ENCODE results near the gene CD72.
A peak's percentile ranks its signal among the peaks of the same experiment; 100 is the strongest.
"Not testable (repeated sequence)": the region's sequence is repeated elsewhere in the genome, so short reads cannot be mapped to it uniquely, and the experiment has no call there.

CD72 gene

DNA sequence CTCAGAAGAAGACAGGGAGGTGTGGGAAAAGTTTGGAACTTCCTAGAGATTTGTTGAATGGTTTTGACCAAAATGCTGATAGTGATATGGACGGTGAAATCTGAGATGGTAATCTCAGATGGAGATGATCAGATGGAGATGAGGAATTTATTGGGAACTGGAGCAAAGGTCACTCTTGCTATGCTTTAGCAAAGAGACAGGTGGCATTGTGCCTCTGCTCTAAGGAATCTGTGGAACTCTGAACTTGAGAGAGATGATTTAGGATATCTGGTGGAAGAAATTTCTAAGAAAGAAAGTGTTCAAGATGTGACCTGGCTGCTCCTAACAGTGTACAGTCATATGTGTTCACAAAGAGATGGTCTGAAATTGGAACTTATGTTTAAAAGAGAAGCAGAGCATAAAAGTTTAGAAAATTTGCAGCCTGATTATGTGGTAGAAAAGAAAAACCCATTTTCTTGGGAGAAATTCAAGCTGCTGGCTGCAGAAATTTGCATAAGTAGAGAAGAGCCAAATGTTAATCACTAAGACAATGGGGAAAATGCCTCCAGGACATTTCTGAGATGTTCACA is 38.5 kb downstream of the CD72 start:
- not testable (repeated sequence) for H3K36me3 Mint-ChIP-seq (ENCODE audit: insufficient read depth); H3K4me1 Mint-ChIP-seq (ENCODE audit: low read depth in 2 of 2); H3K4me3 Mint-ChIP-seq; DNase-seq; H3K27me3 Mint-ChIP-seq; ATAC-seq (replicated peaks); H3K27ac Mint-ChIP-seq
- H3K9me3 Mint-ChIP-seq, result peaks cover 5 to 11% of the 10 kb centered on the region in 2 donors

- no peak for DNase-seq
- no peaks in the 10 kb centered on the region for H3K27me3 Mint-ChIP-seq
- no peaks in the 10 kb centered on the region for H3K4me1 Mint-ChIP-seq (ENCODE audit: low read depth in 2 of 2)
- no peak for ATAC-seq (replicated peaks)
- no peak overlapping the region for H3K4me3 Mint-ChIP-seq
- H3K36me3 Mint-ChIP-seq (ENCODE audit: insufficient read depth), result no peaks in the 10 kb centered on the region
- peaks cover 5 to 11% of the 10 kb centered on the region in 2 donors for H3K9me3 Mint-ChIP-seq
- no peak overlapping the region for H3K27ac Mint-ChIP-seq
Measured at GRCh38 chr9:35579130-35579529, 39.1 kb downstream of the CD72 start.

DNA sequence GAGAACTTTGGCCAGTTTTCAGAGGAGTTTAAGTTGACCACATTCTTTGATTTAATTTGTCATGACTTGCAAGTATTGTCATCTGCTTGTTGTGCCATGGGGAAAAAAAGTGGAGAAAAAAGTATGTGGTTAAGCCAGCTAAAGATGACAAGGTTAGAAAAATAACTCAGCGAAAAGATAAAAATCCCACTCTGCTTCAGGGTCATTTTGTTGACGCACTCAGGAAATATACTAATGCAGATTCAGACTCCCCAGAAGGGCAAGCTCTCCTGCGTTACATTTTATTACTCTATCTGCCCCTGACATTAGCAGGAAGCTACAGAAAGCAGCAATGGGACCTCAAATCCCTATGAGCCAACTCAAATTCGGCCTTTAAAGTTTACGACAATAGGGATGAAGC is 40.7 kb downstream of the CD72 start:
- H3K4me3 Mint-ChIP-seq, result no peak overlapping the region
- H3K4me1 Mint-ChIP-seq (ENCODE audit: low read depth in 2 of 2), result no peaks in the 10 kb centered on the region
- ATAC-seq (replicated peaks), result no peak
- DNase-seq, result no peak
- H3K36me3 Mint-ChIP-seq (ENCODE audit: insufficient read depth), result no peaks in the 10 kb centered on the region
- no peaks in the 10 kb centered on the region for H3K27me3 Mint-ChIP-seq
- H3K27ac Mint-ChIP-seq, result no peak overlapping the region
- H3K9me3 Mint-ChIP-seq, result peaks cover 5 to 11% of the 10 kb centered on the region in 2 donors

GRCh38 chr9:35575478-35575877 is 42.7 kb downstream of the CD72 start:
- Mint-ChIP-seq H3K27ac (no peak overlapping the region), H3K4me1 (ENCODE audit: low read depth in 2 of 2) (peaks cover 7% of the 10 kb centered on the region in 2 donors), H3K4me3 (no peak overlapping the region), H3K27me3 (no peaks in the 10 kb centered on the region), H3K9me3 (peaks cover 5 to 11% of the 10 kb centered on the region in 2 donors), H3K36me3 (ENCODE audit: insufficient read depth) (no peaks in the 10 kb centered on the region)
- ATAC-seq (replicated peaks), result no peak
- no peak for DNase-seq

DNA sequence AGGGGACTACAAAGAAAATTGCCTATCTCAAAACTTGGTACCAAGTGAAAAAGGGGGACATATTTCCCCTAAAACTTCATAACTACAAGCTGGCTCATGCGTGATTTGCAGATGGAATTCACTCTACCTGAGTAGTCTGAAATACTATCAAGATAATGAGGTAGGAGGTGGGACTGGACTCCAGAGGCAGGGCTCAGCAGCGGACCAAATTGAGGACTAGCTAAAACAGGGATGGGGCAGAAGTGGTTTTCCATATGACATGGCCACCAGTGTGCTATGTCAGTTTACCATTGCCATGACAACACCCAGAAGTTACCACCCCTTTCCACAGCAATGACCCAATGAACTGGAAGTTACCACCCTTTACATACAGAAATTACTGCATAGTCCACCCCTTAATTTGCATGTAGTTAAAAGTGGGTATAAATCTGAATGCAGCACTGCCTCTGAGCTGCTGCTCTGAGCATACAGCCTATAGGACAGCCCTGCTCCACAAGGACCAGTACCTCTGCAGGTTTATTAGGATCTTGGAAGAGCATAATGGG is 43.6 kb downstream of the CD72 start:
- no peak overlapping the region for H3K4me3 Mint-ChIP-seq
- no peaks in the 10 kb centered on the region for H3K27me3 Mint-ChIP-seq
- peaks cover 8 to 9% of the 10 kb centered on the region in 2 donors for H3K4me1 Mint-ChIP-seq (ENCODE audit: low read depth in 2 of 2)
- no peak for ATAC-seq (replicated peaks)
- no peak for DNase-seq
- H3K36me3 Mint-ChIP-seq (ENCODE audit: insufficient read depth), result no peaks in the 10 kb centered on the region
- H3K27ac Mint-ChIP-seq, result no peak overlapping the region
- peaks cover 3 to 5% of the 10 kb centered on the region in 2 donors for H3K9me3 Mint-ChIP-seq

DNA sequence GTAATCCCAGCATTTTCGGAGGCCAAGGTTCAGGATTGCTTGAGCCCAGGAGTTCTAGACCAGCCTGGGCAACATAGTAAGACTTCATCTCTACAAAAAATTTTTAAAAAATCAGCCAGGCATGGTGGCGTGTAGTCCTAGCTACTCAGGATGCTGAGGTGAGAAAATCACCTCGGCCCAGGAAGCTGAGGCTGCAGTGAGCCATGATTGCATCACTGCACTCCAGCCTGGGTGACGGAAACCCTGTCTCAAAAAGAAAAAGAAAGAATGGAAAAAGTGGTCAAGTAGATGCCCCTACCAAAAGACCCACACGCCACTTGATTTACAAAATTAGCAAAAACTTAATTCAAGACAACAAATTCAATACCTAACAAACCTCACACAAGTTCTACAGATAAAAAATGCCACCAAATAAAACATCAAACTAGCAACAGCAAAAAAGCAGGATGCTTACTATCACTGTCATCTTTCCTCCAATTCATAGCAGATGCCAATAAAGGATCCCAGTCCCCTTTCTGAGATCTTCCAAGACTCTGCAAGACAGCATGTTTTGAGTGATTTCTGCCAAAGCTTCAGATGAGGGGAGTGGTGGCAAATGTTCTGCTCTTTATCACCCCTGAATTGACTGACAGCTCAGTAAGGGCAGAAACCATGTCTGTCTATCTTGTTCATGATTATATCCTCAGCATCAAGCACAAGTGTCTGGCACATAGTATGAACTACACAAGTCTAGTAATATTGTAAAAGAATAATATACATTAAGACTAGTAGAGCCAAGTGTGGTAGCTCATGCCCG is 47.3 kb downstream of the CD72 start:
- H3K27ac Mint-ChIP-seq, result peak overlapping the region; percentile 85 to 87
- no peaks in the 10 kb centered on the region for H3K36me3 Mint-ChIP-seq (ENCODE audit: insufficient read depth)
- ATAC-seq (replicated peaks), result peak; percentile 86
- peak in 1 of 3 experiments; percentile 11 for DNase-seq
- peak overlapping the region in 1 of 2 donors; percentile 4 for H3K4me3 Mint-ChIP-seq
- no peaks in the 10 kb centered on the region for H3K9me3 Mint-ChIP-seq
- no peaks in the 10 kb centered on the region for H3K27me3 Mint-ChIP-seq
- peaks cover 8 to 12% of the 10 kb centered on the region in 2 donors for H3K4me1 Mint-ChIP-seq (ENCODE audit: low read depth in 2 of 2)

- ATAC-seq (replicated peaks) (no peak), DNase-seq (no peak)
- Mint-ChIP-seq H3K4me3 (no peak overlapping the region), H3K27ac (peak overlapping the region in 1 of 2 donors; percentile 87), H3K36me3 (ENCODE audit: insufficient read depth) (no peaks in the 10 kb centered on the region), H3K4me1 (ENCODE audit: low read depth in 2 of 2) (peaks cover 8 to 13% of the 10 kb centered on the region in 2 donors), H3K27me3 (no peaks in the 10 kb centered on the region), H3K9me3 (no peaks in the 10 kb centered on the region)
Measured at GRCh38 chr9:35569206-35569605, 49.0 kb downstream of the CD72 start.

GRCh38 chr9:35568196-35568595 is 50.0 kb downstream of the CD72 start:
- Mint-ChIP-seq H3K9me3 (no peaks in the 10 kb centered on the region), H3K27me3 (peaks cover 0 to 8% of the 10 kb centered on the region in 2 donors), H3K4me1 (ENCODE audit: low read depth in 2 of 2) (peaks cover 8 to 13% of the 10 kb centered on the region in 2 donors), H3K4me3 (no peak overlapping the region), H3K27ac (no peak overlapping the region), H3K36me3 (ENCODE audit: insufficient read depth) (no peaks in the 10 kb centered on the region)
- ATAC-seq (replicated peaks), result no peak
- DNase-seq, result no peak

GRCh38 chr9:35566417-35566816 is 51.8 kb downstream of the CD72 start:
- DNase-seq, result no peak
- H3K27ac Mint-ChIP-seq, result no peak overlapping the region

DNA sequence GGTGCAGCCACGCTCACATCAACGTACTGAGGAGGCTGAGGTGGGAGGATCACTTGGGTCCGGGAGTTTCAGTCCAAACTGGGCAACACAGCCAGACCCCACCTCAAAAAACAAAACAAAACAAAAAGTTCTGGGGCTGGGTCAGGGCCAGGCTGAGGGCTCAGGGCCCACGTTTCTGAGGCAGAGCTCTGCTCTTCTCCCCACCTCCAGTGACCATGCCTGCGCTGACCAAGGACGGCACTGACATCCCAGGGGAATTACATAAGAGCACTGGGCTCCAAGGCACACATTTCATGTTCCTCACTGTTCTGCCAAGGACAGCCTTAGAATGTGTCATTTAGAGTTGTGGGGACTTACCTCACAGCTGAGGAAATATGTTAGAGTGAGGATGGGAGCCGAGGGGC is 53.6 kb downstream of the CD72 start:
- Mint-ChIP-seq H3K4me3 (no peak overlapping the region), H3K9me3 (no peaks in the 10 kb centered on the region), H3K36me3 (ENCODE audit: insufficient read depth) (no peaks in the 10 kb centered on the region), H3K27ac (peak overlapping the region in 1 of 2 donors; percentile 39), H3K27me3 (peaks cover 0 to 8% of the 10 kb centered on the region in 2 donors), H3K4me1 (ENCODE audit: low read depth in 2 of 2) (peaks cover 0 to 4% of the 10 kb centered on the region in 2 donors)
- DNase-seq (no peak), ATAC-seq (replicated peaks) (no peak)

More at GRCh38 chr9:35566417-35566816, 51.8 kb downstream of the CD72 start:
- Mint-ChIP-seq H3K9me3 (no peaks in the 10 kb centered on the region), H3K27me3 (peaks cover 0 to 8% of the 10 kb centered on the region in 2 donors), H3K4me1 (ENCODE audit: low read depth in 2 of 2) (peaks cover 8 to 13% of the 10 kb centered on the region in 2 donors), H3K36me3 (ENCODE audit: insufficient read depth) (no peaks in the 10 kb centered on the region), H3K4me3 (no peak overlapping the region)
- no peak for ATAC-seq (replicated peaks)

DNA sequence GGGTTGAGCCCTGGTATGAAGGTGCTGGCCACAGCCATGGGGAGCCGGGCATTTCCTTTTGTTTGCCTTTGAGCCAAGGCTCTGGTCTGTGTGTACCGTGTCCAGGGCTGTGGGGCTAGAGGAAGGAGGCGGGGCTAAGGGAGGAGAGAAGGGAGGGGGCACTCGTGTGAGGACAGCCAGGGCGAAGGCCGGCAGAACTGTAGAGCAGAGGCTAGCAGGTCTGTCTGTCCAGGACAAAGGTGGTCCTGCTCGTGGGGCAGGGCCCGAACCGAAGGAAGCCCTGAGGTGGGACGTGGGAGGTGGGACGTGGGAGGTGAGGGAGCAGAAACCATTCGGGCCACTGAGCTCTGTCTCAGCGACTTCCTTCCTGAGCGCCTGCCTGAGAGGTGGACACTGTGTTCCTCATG is 54.4 kb downstream of the CD72 start:
- H3K27ac Mint-ChIP-seq, result peak overlapping the region in 1 of 2 donors; percentile 39
- DNase-seq, result no peak
- no peaks in the 10 kb centered on the region for H3K9me3 Mint-ChIP-seq
- H3K27me3 Mint-ChIP-seq, result peaks cover 0 to 8% of the 10 kb centered on the region in 2 donors
- H3K36me3 Mint-ChIP-seq (ENCODE audit: insufficient read depth), result no peaks in the 10 kb centered on the region
- peaks cover 0 to 4% of the 10 kb centered on the region in 2 donors for H3K4me1 Mint-ChIP-seq (ENCODE audit: low read depth in 2 of 2)
- H3K4me3 Mint-ChIP-seq, result no peak overlapping the region
- no peak for ATAC-seq (replicated peaks)

DNA sequence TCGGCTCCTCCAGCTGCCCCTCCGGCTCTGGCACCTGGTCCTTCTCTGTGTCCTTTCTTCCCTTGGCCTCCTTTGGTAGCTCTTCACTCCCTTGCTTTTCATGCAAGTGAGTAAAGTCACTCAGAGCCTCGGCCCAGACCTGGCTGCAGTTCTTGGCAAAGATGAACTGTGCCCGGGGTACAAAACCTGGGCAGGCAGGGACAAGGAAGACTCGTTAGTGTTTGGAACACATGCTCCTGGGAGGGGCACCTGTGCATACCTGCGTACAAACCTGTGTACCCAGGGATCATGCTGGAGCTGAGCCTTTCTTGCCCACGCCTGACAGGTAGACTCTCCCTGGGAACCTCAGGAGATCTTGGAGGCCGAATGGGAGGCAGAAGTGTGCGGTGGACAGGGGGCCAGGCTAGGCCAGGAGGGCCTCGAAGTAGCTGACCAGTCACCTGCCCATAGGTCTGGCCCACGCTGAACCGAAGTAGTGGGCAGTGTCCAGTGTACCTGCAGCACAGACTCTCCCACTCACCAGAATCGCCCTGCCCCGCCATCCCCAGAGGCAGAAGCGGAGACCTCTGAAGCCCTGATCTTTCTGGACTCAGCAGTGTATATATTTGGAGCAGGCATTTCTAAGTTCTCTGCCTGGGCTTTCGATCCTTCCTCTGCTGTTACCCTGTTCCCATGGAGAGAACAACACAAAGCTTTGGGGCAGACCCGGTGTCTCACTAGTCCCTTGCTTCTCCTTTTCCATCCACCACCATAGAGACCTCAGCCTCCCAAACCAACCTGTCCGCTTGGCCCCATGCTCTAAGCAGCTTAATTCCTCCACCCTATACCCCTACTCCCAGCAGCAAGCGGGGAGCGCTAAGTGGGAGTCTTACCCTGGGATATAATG is 55.1 kb downstream of the CD72 start:
- H3K27me3 Mint-ChIP-seq, result peaks cover 0 to 8% of the 10 kb centered on the region in 2 donors
- no peaks in the 10 kb centered on the region for H3K36me3 Mint-ChIP-seq (ENCODE audit: insufficient read depth)
- DNase-seq (no peak), ATAC-seq (replicated peaks) (no peak)
- H3K9me3 Mint-ChIP-seq, result no peaks in the 10 kb centered on the region
- no peak overlapping the region for H3K4me3 Mint-ChIP-seq
- no peak overlapping the region for H3K27ac Mint-ChIP-seq
- H3K4me1 Mint-ChIP-seq (ENCODE audit: low read depth in 2 of 2), result peaks cover 0 to 4% of the 10 kb centered on the region in 2 donors
